Mononuclear cell (primary cell): ENCODE results near the gene FGD3. TPM values are rescaled to one million over a fixed set of nuclear protein-coding genes. Genes with fewer than 3 reads are reported as not detected.

ENCODE experiments used
- H3K27me3 ChIP-seq: 2 replicates; pipeline ENCODE4 v1.6.0; 2011; ENCODE audit warnings: low read length, control low read depth; ENCODE audit not compliant: insufficient read depth
- H3K4me1 ChIP-seq: 2 replicates; pipeline ENCODE4 v1.5.1; 2011; ENCODE audit warnings: mild to moderate bottlenecking, low read length, control low read depth; ENCODE audit not compliant: insufficient read depth
- H3K4me3 ChIP-seq: 2 replicates; pipeline ENCODE4 v1.5.1; 2011; ENCODE audit warnings: mild to moderate bottlenecking, low read length, moderate library complexity
- H3K9me3 ChIP-seq: 2 replicates; pipeline ENCODE4 v1.5.1; 2011; ENCODE audit warnings: low read depth, mild to moderate bottlenecking, control low read depth, low read length
- total RNA-seq: library from RNA; depleted of rRNA; stranded (reverse); fragments of >200 nt; gene quantifications from one replicate; pipeline ENCODE4 v1.2.3, GENCODE V29; 2012

Gene FGD3
- total RNA-seq, 1 donor, result 55.7 TPM

GRCh38 chr9:93035821-93036351 lies 88.6 kb downstream of the FGD3 start:
- peaks cover 72% of the 10 kb centered on the region for H3K4me1 ChIP-seq
- no peak overlapping the region for H3K4me3 ChIP-seq
- H3K9me3 ChIP-seq, result no peaks in the 10 kb centered on the region
- no peaks in the 10 kb centered on the region for H3K27me3 ChIP-seq

GRCh38 chr9:93036887-93037475 lies 89.7 kb downstream of the FGD3 start:
- H3K4me3 ChIP-seq, result no peak overlapping the region
- no peaks in the 10 kb centered on the region for H3K27me3 ChIP-seq
- H3K4me1 ChIP-seq, result peaks cover 69% of the 10 kb centered on the region
- H3K9me3 ChIP-seq, result no peaks in the 10 kb centered on the region

GRCh38 chr9:93037476-93037971 lies 90.2 kb downstream of the FGD3 start:
- Histone ChIP-seq H3K27me3 (no peaks in the 10 kb centered on the region), H3K4me3 (no peak overlapping the region), H3K9me3 (no peaks in the 10 kb centered on the region), H3K4me1 (peaks cover 66% of the 10 kb centered on the region)

GRCh38 chr9:93038918-93039317 lies 91.6 kb downstream of the FGD3 start:
- Histone ChIP-seq H3K4me3 (no peak overlapping the region), H3K4me1 (peaks cover 68% of the 10 kb centered on the region), H3K27me3 (no peaks in the 10 kb centered on the region), H3K9me3 (no peaks in the 10 kb centered on the region)

- Histone ChIP-seq H3K9me3 (no peaks in the 10 kb centered on the region), H3K27me3 (no peaks in the 10 kb centered on the region), H3K4me1 (peaks cover 73% of the 10 kb centered on the region), H3K4me3 (no peak overlapping the region)
Observed at GRCh38 chr9:93039456-93039855, 92.1 kb downstream of the FGD3 start.

GRCh38 chr9:93039976-93040375 lies 92.7 kb downstream of the FGD3 start:
- H3K4me3 ChIP-seq, result no peak overlapping the region
- H3K4me1 ChIP-seq, result peaks cover 76% of the 10 kb centered on the region
- H3K9me3 ChIP-seq, result no peaks in the 10 kb centered on the region
- H3K27me3 ChIP-seq, result no peaks in the 10 kb centered on the region

- H3K27me3 ChIP-seq, result no peaks in the 10 kb centered on the region
- no peaks in the 10 kb centered on the region for H3K9me3 ChIP-seq
- peaks cover 81% of the 10 kb centered on the region for H3K4me1 ChIP-seq
- no peak overlapping the region for H3K4me3 ChIP-seq
Observed at GRCh38 chr9:93040409-93040808, 93.1 kb downstream of the FGD3 start.

GRCh38 chr9:93041108-93041802 lies 93.9 kb downstream of the FGD3 start:
- H3K9me3 ChIP-seq, result no peaks in the 10 kb centered on the region
- no peaks in the 10 kb centered on the region for H3K27me3 ChIP-seq
- no peak overlapping the region for H3K4me3 ChIP-seq
- H3K4me1 ChIP-seq, result peaks cover 80% of the 10 kb centered on the region

- peaks cover 66% of the 10 kb centered on the region for H3K4me1 ChIP-seq
- H3K4me3 ChIP-seq, result no peak overlapping the region
- H3K27me3 ChIP-seq, result no peaks in the 10 kb centered on the region
- H3K9me3 ChIP-seq, result no peaks in the 10 kb centered on the region
Observed at GRCh38 chr9:93043122-93043521, 95.8 kb downstream of the FGD3 start.

- H3K9me3 ChIP-seq, result no peaks in the 10 kb centered on the region
- no peaks in the 10 kb centered on the region for H3K27me3 ChIP-seq
- peaks cover 52% of the 10 kb centered on the region for H3K4me1 ChIP-seq
- no peak overlapping the region for H3K4me3 ChIP-seq
Observed at GRCh38 chr9:93045521-93045920, 98.2 kb downstream of the FGD3 start.

- Histone ChIP-seq H3K4me1 (peaks cover 32% of the 10 kb centered on the region), H3K4me3 (no peak overlapping the region), H3K9me3 (no peaks in the 10 kb centered on the region), H3K27me3 (no peaks in the 10 kb centered on the region)
Observed at GRCh38 chr9:93048566-93049448, 101.5 kb downstream of the FGD3 start.

GRCh38 chr9:93049491-93049890 lies 102.2 kb downstream of the FGD3 start:
- peaks cover 33% of the 10 kb centered on the region for H3K4me1 ChIP-seq
- H3K27me3 ChIP-seq, result no peaks in the 10 kb centered on the region
- no peak overlapping the region for H3K4me3 ChIP-seq
- no peaks in the 10 kb centered on the region for H3K9me3 ChIP-seq

- H3K4me3 ChIP-seq, result no peak overlapping the region
- no peaks in the 10 kb centered on the region for H3K9me3 ChIP-seq
- H3K4me1 ChIP-seq, result peaks cover 35% of the 10 kb centered on the region
- no peaks in the 10 kb centered on the region for H3K27me3 ChIP-seq
Observed at GRCh38 chr9:93050231-93050630, 102.9 kb downstream of the FGD3 start.

GRCh38 chr9:93051680-93052089 lies 104.4 kb downstream of the FGD3 start:
- Histone ChIP-seq H3K4me3 (no peak overlapping the region), H3K27me3 (no peaks in the 10 kb centered on the region), H3K4me1 (peaks cover 32% of the 10 kb centered on the region), H3K9me3 (no peaks in the 10 kb centered on the region)
